PC-9 (cell line): ENCODE results near the gene CD200R1L.

Experiments used
- CTCF ChIP-seq: fragments of 200-600 bp; sonication (generic); conservative IDR thresholded peaks from 2 replicates; pipeline ENCODE4 v1.6.1; 2017; ENCODE audit warnings: mixed run types, antibody characterized with exemption, mild to moderate bottlenecking, moderate library complexity
- EZH2 ChIP-seq: fragments of 200-600 bp; sonication (generic); IDR thresholded peaks from 2 replicates; pipeline ENCODE4 v1.8.0; 2017; ENCODE audit warnings: antibody characterized with exemption, low read depth

GRCh38 chr3:112811917-112812660 is 34.6 kb downstream of the CD200R1L start:
- TF ChIP-seq CTCF (no peak), EZH2 (no peak)
